ENCODE data around the gene MYRF. TPM values are rescaled to one million over a fixed set of nuclear protein-coding genes. Genes with fewer than 3 reads are reported as not detected.

Gene MYRF
- total and polyA plus RNA-seq, 2 donors from 2014 or later, result 6.0 to 36.3 TPM

- Histone ChIP-seq H3K9me3 (ENCODE audit: control insufficient read depth in 2 of 3, insufficient read depth in 1 of 3, low read length in 3 of 3) (no peaks in the 10 kb centered on the region), H3K9ac (ENCODE audit: low read length in 3 of 3) (no peak overlapping the region), H3K4me1 (ENCODE audit: control insufficient read depth in 2 of 3, insufficient read depth in 2 of 3, low read depth in 1 of 3, low read length in 3 of 3) (peaks cover 0 to 3% (median 0%) of the 10 kb centered on the region in 3 donors), H3K27ac (ENCODE audit: low read depth in 2 of 2, low read length in 2 of 2) (no peak overlapping the region), H3K36me3 (ENCODE audit: control insufficient read depth in 2 of 3, insufficient read depth in 3 of 3, low read length in 3 of 3) (peaks cover 0 to 6% (median 0%) of the 10 kb centered on the region in 3 donors), H3K4me3 (ENCODE audit: low read length in 3 of 3) (no peak overlapping the region), H3K27me3 (ENCODE audit: control insufficient read depth, insufficient read depth, low read length) (no peaks in the 10 kb centered on the region)
- intact Hi-C loops (cut with DNase I), result no loop called here
- FAIRE-seq, result no peak
- TF ChIP-seq, protein P1, sequence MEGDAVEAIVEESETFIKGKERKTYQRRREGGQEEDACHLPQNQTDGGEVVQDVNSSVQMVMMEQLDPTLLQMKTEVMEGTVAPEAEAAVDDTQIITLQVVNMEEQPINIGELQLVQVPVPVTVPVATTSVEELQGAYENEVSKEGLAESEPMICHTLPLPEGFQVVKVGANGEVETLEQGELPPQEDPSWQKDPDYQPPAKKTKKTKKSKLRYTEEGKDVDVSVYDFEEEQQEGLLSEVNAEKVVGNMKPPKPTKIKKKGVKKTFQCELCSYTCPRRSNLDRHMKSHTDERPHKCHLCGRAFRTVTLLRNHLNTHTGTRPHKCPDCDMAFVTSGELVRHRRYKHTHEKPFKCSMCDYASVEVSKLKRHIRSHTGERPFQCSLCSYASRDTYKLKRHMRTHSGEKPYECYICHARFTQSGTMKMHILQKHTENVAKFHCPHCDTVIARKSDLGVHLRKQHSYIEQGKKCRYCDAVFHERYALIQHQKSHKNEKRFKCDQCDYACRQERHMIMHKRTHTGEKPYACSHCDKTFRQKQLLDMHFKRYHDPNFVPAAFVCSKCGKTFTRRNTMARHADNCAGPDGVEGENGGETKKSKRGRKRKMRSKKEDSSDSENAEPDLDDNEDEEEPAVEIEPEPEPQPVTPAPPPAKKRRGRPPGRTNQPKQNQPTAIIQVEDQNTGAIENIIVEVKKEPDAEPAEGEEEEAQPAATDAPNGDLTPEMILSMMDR (IDR thresholded peaks at IDR 0.05; ENCODE audit: borderline replicate concordance, extremely low read depth, insufficient read depth), result no peak
- no peak for DNase-seq
Measured at GRCh38 chr11:61736310-61736709, 16.1 kb upstream of the MYRF start.

GRCh38 chr11:61737131-61737530, 15.3 kb upstream of the MYRF start:
- TF ChIP-seq, protein P1 (IDR thresholded peaks at IDR 0.05; ENCODE audit: borderline replicate concordance, extremely low read depth, insufficient read depth), result no peak
- no peak overlapping the region for H3K9ac ChIP-seq (ENCODE audit: low read length in 3 of 3)
- H3K9me3 ChIP-seq (ENCODE audit: control insufficient read depth in 2 of 3, insufficient read depth in 1 of 3, low read length in 3 of 3), result no peaks in the 10 kb centered on the region
- intact Hi-C loops (cut with DNase I), result no loop called here
- no peak for FAIRE-seq
- H3K27ac ChIP-seq (ENCODE audit: low read depth in 2 of 2, low read length in 2 of 2), result no peak overlapping the region
- H3K27me3 ChIP-seq (ENCODE audit: control insufficient read depth, insufficient read depth, low read length), result no peaks in the 10 kb centered on the region
- H3K36me3 ChIP-seq (ENCODE audit: control insufficient read depth in 2 of 3, insufficient read depth in 3 of 3, low read length in 3 of 3), result peaks cover 0 to 6% (median 3%) of the 10 kb centered on the region in 3 donors
- DNase-seq, result no peak
- H3K4me1 ChIP-seq (ENCODE audit: control insufficient read depth in 2 of 3, insufficient read depth in 2 of 3, low read depth in 1 of 3, low read length in 3 of 3), result peaks cover 0 to 3% (median 0%) of the 10 kb centered on the region in 3 donors
- H3K4me3 ChIP-seq (ENCODE audit: low read length in 3 of 3), result no peak overlapping the region

- DNase-seq, result no peak
- TF ChIP-seq, protein P1 (IDR thresholded peaks at IDR 0.05; ENCODE audit: borderline replicate concordance, extremely low read depth, insufficient read depth), result no peak
- H3K4me1 ChIP-seq (ENCODE audit: control insufficient read depth in 2 of 3, insufficient read depth in 2 of 3, low read depth in 1 of 3, low read length in 3 of 3), result peaks cover 0 to 3% (median 0%) of the 10 kb centered on the region in 3 donors
- no peaks in the 10 kb centered on the region for H3K9me3 ChIP-seq (ENCODE audit: control insufficient read depth in 2 of 3, insufficient read depth in 1 of 3, low read length in 3 of 3)
- H3K27me3 ChIP-seq (ENCODE audit: control insufficient read depth, insufficient read depth, low read length), result no peaks in the 10 kb centered on the region
- H3K27ac ChIP-seq (ENCODE audit: low read depth in 2 of 2, low read length in 2 of 2), result no peak overlapping the region
- no peak overlapping the region for H3K4me3 ChIP-seq (ENCODE audit: low read length in 3 of 3)
- no peak overlapping the region for H3K9ac ChIP-seq (ENCODE audit: low read length in 3 of 3)
- FAIRE-seq, result no peak
- intact Hi-C loops (cut with DNase I), result no loop called here
- H3K36me3 ChIP-seq (ENCODE audit: control insufficient read depth in 2 of 3, insufficient read depth in 3 of 3, low read length in 3 of 3), result peaks cover 0 to 6% (median 3%) of the 10 kb centered on the region in 3 donors
Measured at GRCh38 chr11:61737636-61738386, 14.6 kb upstream of the MYRF start.
